HG03521 (cell line): ENCODE data around the gene NIPAL1.

Experiments used
- ATAC-seq: cut with Tn5 transposase; IDR thresholded peaks from one replicate; pipeline ENCODE4 v1.9.1; 2021; ENCODE audit warnings: mild to moderate bottlenecking, moderate library complexity; ENCODE audit not compliant: unreplicated experiment

Gene NIPAL1

DNA sequence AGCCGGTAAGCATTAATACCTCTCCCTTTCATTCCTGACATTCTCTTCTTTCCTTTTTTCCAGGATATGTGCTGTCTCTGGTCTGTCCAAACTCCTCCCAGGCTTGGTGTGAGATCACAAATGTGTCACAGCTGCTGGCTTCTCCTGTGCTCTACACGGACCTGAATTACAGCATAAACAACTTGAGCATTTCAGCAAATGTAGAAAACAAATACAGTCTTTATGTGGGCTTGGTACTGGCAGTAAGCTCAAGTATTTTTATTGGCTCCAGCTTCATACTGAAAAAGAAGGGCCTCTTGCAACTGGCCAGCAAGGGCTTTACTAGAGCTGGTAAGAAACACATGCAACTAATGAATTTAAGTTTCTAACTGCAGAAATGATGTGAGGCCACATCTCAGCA lies 8.4 kb downstream of the NIPAL1 start:
- ATAC-seq: no peak

DNA sequence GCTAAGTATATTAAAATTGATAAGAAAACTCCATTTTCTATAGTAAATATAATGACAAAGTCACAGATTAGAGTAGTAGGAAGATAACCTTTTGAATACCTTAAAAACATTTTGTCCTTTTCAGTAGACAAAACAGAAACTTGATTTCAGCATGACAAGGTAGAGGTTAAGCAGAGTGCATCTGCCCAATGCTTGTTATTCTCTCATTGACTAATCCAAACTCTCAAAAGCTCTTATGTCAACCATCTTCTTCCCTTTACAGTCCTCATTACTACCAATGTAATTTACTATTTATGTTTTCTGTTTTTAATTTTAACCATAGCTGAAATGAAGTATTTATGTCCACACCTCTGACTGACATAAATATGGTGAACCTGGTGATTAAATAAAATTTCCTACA lies 11.1 kb downstream of the NIPAL1 start:
- ATAC-seq: peak; percentile 69

DNA sequence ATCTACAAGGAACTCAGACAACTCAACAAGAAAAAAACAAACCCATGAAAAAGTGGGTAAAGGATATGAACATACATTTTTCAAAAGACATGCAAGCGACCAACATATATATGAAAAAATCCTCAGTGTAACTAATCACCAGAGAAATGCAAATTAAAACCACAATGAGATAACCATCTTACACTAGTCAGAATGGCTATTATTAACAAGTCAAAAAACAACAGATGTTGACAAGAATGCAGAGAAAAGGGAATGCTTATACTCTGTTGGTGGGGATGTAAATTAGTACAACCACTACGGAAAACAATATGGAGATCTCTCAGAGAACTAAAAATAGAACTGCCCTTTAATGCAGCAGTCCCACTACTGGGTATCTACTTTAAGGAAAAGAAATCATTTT lies 12.1 kb downstream of the NIPAL1 start:
- ATAC-seq: no peak

DNA sequence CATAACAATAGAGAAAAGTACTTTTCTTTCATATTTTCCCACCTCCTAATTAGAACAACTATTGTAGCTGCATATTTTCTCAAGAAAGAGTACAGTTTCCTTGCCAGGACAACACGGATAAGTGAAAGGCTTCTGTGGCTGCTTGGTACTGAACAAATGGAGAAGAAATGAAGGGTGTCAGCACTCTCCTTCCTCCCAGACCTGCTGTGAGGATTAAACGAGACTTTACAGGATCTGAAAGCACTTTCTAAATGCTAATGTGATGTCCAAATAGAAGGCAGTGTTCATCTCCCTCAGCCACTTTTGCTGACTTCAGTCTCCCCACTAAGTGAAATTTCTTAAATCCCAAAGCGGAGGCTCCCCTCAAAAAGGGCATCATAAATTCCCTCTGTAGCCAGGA lies 13.9 kb downstream of the NIPAL1 start:
- ATAC-seq: no peak

DNA sequence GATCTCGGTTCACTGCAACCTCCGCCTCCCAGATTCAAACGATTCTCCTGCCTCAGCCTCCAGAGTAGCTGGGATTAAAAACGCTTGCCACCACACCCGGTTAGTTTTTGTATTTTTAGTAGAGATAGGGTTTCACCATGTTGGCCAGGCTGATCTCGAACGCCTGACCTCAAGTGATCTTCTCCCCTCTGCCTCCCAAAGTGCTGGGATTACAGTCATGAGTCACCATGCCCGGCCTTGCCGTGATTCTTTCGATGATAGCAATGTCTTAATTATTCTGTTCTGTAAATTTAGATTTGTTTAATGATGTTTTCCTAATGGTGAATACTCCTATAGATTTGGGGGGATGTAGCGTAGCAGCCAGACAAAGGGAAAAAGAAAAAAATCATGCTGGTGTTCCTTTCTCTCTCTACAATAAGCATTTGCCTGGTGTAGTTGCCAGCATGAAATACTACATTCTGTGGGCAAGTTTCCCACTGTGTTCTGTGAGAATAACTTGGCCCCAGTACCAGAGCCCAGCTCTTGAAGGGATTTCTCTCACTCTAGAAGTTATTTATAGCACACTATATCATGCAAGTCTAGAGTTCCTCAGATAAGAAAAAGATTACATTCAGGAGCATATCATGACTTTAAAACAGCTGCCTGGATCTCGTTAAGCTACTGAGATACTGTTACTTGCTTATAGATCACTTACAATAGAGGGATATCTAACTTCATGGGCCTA lies 15.4 kb downstream of the NIPAL1 start:
- ATAC-seq: no peak

DNA sequence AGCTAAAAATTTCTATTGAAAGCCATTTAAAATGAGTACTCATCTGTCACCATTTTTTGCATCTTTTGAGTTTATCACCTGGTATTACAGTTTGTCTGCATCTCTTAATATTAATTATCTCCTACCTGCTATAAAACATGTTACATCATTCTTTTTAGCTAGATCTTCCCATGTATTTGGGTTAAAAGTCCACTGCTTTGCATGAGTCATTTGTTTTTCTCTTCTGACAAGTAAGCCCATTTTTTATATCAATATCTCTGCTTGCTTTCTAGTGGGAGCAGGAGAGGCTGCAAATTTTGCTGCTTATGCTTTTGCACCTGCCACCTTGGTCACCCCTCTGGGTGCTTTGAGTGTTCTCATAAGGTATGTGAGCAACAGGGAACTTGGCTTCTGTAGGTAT lies 16.1 kb downstream of the NIPAL1 start:
- no peak for ATAC-seq

DNA sequence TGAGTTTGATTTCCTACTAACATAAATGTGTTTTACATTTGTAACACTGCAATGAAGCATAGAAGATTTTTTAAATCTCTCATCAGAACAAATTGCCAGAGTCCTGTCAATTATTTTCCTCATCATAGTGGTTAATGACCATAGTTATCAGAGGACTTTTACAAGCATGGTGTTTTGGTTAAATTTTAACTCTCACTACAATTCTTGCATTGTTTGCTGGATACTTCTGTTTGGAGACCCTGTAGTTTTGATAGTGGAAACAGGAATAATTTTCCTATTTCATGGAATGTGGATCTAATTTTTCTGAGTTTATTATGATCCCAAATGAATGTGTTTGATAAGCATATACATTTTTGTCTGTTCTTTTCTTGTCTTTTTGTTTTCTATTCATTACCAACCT lies 16.8 kb downstream of the NIPAL1 start:
- no peak for ATAC-seq

DNA sequence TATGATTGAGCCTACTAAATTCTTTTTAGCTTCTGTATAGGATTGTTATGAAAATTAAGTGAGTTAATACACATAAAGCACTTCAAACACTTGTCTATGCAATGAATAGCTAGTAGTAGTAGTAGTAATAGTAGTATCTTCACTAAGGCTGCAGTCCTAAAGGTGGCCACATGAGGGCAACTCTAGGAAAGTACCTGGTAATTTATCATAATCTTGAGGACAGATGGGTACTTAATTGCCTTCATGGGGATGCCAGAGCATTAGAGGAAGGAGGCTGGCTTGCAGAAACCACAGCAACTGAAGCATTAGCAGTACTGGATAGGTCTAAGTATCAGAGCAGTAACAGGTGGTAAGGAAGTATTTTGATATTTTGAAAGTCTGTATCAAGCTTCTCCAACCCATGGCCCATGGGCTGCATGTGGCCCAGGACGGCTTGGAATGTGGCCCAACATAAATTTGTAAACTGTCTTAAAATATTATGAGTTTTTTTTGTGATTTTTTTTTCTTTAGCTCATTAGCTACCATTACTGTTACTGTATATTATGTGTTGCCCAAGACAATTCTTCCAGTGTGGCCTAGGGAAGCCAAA lies 17.3 kb downstream of the NIPAL1 start:
- no peak for ATAC-seq

DNA sequence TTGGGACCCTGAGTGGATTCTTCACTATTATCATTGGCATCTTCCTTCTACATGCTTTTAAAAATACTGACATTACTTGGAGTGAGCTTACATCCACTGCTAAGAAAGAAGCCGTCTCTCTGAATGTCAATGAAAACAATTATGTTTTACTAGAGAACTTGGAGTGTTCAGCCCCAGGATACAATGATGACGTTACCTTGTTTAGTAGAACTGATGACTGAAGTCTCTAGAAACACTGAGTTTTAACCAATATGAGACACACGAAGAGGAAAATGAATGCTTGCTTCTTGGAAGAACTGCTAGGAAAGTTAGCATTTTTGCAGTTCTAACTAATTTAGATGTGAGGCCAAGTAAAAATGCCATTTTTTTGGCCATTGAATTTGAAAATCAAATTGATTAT lies 19.4 kb downstream of the NIPAL1 start:
- no peak for ATAC-seq

DNA sequence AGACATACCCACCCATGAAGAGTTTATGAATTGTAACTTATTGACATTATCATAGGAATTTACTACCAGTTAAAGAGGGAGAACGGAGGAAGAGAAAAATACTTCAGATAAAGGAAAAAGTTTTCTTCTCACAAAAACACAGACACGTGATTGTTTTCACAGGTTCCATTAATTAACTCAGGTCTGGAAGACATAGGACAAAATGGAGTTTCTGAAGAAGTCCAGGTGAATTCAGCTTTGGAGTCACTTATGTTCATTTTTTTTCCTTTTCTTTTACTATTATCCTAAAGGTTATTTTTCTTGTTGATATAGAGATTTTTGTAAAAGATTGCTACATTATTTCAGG lies 20.5 kb downstream of the NIPAL1 start:
- no peak for ATAC-seq

DNA sequence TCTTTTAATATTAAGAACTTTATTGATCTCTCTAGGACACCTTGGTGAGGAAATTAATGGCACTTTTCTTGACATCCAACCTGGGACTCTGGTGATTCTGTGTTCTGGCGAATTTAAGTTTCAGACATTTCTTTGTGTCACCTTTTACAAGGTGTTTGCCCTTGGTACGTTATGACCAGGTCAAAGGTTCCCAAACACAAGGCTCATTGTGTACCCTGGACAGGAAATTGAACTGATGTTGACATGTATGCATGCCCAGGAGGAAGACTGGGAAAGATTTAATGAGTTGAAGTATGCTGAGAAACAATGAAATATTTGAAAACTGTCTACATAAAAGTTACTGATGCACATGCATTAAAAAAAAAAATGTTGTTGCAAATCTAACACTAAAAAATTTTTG lies 22.1 kb downstream of the NIPAL1 start:
- no peak for ATAC-seq

DNA sequence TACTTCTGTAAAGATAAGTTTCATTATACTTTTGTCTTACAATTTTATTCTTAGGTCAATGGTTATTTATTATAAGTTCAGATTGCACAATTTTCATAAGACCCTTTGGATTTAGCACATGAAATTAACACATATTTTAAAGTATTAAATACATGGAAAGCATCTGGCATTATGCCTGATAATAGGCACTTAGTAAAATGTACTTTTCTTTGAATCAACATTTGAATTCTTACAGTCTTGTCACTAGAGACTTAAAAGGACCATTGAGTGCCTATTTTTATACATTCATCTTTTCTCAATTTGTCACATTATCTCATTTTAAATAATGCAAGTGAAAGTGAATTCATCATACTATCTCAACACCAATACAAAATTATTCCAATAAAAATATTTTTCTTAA lies 23.0 kb downstream of the NIPAL1 start:
- ATAC-seq: no peak

DNA sequence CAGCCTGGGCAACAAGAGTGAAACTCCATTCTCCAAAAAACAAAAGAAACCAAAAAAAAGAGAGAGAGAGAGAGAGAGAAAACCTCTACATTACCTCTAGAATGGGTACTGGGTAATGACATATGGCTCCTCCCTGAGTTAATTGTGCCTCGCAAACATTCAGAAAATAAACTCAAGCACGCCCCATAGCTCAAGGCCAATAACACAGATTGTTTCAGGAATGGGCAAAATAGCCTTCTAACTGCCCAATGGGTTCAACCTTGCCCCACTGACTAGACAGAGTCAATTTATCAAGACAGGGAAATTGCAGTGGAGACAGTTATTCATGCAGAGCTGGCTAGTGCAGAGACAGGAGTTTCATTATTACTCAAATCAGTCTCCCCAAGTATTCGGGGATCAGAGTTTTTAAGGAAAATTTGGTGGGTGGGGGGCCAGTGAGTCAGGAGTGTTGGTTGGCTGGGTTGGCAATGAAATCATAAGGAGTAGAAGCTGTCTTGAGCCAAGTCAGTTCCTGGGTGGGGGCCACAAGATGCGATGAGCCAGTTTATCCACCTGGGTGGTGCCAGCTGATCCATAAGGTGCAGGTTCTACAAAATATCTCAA lies 25.1 kb downstream of the NIPAL1 start:
- no peak for ATAC-seq

DNA sequence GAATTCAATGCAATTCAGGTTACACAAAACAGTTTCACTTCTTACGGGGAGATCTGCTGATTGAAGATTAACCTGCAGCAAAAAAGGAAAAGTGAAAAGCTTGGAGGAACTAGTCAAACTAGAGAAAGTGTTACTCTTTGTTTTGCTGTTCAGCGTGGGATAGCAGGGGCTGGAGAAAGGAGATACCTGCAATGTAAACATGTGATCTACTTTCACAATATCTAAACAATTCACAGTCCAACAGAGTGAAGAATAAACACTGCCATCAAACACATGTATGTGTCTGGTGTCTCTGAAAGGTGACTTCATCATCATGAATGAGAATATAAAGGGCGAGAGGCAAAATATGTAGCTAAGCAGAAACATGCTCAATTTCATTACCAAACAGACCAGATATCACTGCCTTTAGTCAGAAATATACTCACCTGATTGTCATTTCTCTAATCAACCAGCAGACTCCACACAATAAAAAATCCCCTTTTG lies 26.4 kb downstream of the NIPAL1 start:
- no peak for ATAC-seq

DNA sequence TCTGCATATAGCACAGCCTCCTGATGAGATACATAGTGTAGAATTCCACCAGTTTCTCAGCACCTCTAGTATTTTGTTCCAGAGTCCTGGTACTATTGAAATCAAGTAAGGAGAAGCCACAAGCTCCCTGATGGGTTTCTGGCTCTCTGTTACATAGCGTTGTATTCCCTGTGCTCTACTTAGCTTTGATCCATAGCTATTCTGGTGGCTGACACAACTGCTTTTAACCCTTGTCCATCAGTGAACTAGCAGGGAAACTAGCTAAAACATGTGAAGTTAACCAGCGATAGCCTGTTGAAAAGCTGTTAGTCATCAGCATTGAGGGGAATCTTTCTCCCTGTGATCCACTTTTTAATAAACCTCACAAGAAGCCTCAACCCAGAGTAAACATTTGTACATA lies 26.9 kb downstream of the NIPAL1 start:
- no peak for ATAC-seq

DNA sequence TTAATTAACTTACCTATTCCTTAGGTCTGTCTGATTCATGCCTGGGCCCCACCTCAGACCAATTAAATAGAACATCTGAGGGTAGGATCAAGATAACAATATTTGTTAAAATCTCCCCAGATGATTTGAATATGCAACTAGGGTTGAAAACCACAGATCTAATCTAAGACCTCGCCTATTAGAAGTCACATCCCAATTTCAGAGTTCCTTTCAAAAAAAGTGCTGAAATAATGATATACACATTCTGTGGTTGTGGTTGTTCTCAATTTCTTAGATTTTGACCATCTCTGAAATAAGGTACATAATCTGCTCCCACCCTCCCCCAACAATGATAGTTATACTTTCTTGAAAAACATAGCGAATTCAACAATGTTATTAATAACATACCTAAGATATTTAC lies 27.7 kb downstream of the NIPAL1 start:
- ATAC-seq: no peak

DNA sequence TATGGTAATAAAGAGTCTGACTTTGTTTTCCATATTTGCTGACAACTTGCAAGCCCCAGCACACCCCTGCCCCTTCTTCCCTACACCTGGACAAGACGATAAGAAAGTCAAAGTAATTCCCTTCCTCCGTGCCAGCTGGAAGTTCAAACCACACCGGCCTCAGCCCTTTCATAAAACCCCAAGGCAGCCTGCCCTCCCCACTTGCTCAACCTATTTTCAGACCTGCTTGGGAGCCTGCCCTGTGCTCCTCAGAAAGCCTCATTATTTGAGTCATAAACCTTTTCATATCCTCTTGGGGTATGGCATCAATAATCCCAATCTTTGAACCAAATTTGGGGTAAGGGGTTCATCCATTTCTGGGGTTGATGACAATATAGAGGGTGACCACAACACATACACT lies 29.5 kb downstream of the NIPAL1 start:
- ATAC-seq: no peak

DNA sequence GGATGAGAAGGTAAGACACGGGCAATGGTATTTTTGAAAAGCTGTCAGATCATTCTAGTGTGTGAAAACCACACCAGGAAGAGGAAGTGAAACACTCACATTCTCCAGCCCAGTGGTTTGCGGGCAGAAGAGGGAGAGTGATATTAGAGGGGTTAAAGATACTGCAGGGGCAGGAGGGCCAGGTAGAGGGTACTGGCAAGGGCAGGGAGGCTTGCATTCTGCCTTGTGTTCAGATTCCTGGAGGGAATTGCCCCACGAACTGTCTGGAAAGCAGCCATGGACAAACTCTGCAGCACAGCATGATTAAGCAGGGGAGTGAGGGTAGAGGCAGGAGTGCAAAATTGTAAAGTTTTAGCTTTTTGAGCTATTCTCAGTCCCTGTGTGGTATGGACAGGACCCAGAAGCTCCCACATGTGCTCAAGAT lies 30.9 kb downstream of the NIPAL1 start:
- ATAC-seq: peak; percentile 99

DNA sequence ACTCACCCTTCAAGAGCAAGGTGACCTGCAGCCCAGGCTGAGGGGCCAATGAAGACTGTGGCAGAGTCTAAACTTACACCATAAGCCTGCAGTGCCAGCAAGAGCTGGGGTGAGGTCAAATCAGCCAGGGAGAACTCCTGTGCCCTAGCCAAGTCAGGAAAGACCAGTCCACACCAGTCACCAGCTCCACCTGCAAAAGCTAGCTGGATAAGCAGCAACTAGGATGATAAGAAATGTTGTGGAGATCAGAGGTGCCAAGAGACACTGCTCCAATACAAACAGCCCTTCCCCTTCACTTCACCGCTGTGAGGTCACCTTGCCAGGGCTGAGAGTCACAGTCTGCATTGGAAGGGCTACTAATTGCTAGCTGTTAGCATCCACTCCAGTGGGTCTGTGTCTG lies 31.3 kb downstream of the NIPAL1 start:
- ATAC-seq: peak; percentile 11

DNA sequence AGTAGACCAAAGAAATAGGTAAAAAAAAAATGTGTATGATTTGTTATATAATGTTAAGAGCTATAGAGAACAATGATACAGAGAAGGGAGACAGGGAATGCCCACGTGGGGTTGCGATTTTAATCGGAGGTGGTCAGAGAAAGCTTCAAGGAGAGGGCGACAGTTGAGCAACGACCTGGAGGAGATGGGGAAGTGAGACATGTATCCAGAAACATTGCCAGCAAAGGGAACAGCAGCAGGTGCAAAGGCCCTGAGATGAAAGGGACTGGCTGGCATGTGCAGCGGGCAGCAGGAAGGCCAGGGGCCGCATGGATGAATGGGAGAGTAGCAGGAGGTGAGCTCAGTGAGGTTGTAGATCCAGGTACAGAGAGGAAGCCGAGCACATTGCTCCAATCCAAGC lies 32.9 kb downstream of the NIPAL1 start:
- ATAC-seq: no peak

DNA sequence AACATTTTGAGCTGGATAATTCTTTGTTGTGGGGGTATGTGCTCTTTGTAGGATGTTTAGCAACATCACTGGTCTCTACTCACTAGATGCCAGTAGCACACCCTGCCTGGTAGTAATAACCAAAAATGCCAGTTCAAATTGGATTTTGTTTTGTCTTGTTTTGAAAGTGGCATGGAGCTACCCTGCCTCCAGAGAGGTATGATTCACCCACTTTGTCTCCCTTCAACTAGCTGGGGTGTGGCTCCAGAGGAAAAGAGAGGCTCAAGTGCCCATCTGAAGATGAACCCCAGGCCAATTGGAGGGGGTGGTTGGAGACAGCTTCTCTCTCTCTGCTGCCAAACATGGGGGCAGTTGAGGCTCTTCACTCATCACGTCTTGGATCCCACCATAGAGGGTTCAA lies 34.5 kb downstream of the NIPAL1 start:
- no peak for ATAC-seq
